Measurements from ENCODE around the gene PDE10A.

GRCh38 chr6:165606740-165607008 lies 56.4 kb downstream of the PDE10A start:
- TF ChIP-seq CREB5 (CRISPR knock-in tag; IDR thresholded peaks at IDR 0.05; ENCODE audit: low read depth) (no peak), ARNTL (CRISPR knock-in tag; IDR thresholded peaks at IDR 0.05; ENCODE audit: borderline replicate concordance, low read depth) (no peak), ZFP3 (CRISPR knock-in tag; IDR thresholded peaks at IDR 0.05) (no peak), OSR1 (CRISPR knock-in tag; IDR thresholded peaks at IDR 0.05) (no peak), ZFP30 (CRISPR knock-in tag; IDR thresholded peaks at IDR 0.05) (no peak), ESRRG (CRISPR knock-in tag; IDR thresholded peaks at IDR 0.05) (no peak), RARB (CRISPR knock-in tag; IDR thresholded peaks at IDR 0.05) (no peak), ISL1 (CRISPR knock-in tag; IDR thresholded peaks at IDR 0.05) (no peak), CSRNP3 (CRISPR knock-in tag; IDR thresholded peaks at IDR 0.05) (no peak), ZC3H10 (CRISPR knock-in tag; IDR thresholded peaks at IDR 0.05) (no peak), PATZ1 (CRISPR knock-in tag; IDR thresholded peaks at IDR 0.05; ENCODE audit: borderline replicate concordance) (no peak)

All from SK-N-SH treated with all-trans-retinoic acid at 6 μM for 48 hours (cell line).